Panc1 (cell line): Measurements from ENCODE around the gene TAX1BP1. TPM values are rescaled to one million over a fixed set of nuclear protein-coding genes. Genes with fewer than 3 reads are reported as not detected.

Experiments used
- ATAC-seq: fragments of 200-7000 bp; cut with Tn5 transposase; 2 replicates; pipeline ENCODE4 v1.9.1; 2020; ENCODE audit warnings: mild to moderate bottlenecking, moderate library complexity
- Bru-seq: library from RNA; stranded (reverse); fragments of 400-500 nt; gene quantifications from one replicate; lab custom pipeline; 2021; lab: Mats Ljungman, UMichigan
- BruChase-seq, 2 experiments: library from RNA; stranded (reverse); fragments of 400-500 nt; gene quantifications; one replicate each; lab custom pipeline; 2021; lab: Mats Ljungman, UMichigan
- BruUV-seq: library from RNA; stranded (reverse); fragments of 400-500 nt; replicated peaks from 2 replicates; lab custom pipeline; 2021; lab: Mats Ljungman, UMichigan
- CTCF ChIA-PET: fragments of 300-600 bp; sonication (Branson Sonifier 250); formaldehyde crosslinking; loops from one replicate; lab custom pipeline; 2022; ENCODE audit warnings: antibody characterized with exemption; lab: Charles Lee
- POLR2A ChIA-PET: fragments of 300-600 bp; sonication (Branson Sonifier 250); formaldehyde crosslinking; loops from one replicate; lab custom pipeline; 2022; ENCODE audit warnings: antibody characterized with exemption; lab: Charles Lee
- DNase-seq: peaks from one replicate; pipeline ENCODE4 v3.0.0-alpha.2; 2010; ENCODE audit warnings: low read depth, low spot score
- H3K27ac ChIP-seq: 2 replicates; pipeline ENCODE4 v1.5.1; 2011; ENCODE audit warnings: mild to moderate bottlenecking, low read length, inconsistent platforms
- H3K27me3 ChIP-seq: fragments of 200-500 bp; sonication (Bioruptor generic); 2 replicates; pipeline ENCODE4 v1.6.0; 2014; ENCODE audit warnings: low read length, inconsistent platforms; ENCODE audit not compliant: control insufficient read depth, insufficient read depth
- H3K36me3 ChIP-seq: fragments of 200-500 bp; sonication (Bioruptor generic); 2 replicates; pipeline ENCODE4 v1.5.1; 2014; ENCODE audit warnings: inconsistent platforms, mild to moderate bottlenecking, low read length, moderate library complexity; ENCODE audit not compliant: control insufficient read depth, insufficient read depth
- H3K4me1 ChIP-seq: 2 replicates; pipeline ENCODE4 v1.5.1; 2011; ENCODE audit warnings: inconsistent platforms, mild to moderate bottlenecking, low read length, moderate library complexity; ENCODE audit not compliant: control insufficient read depth, insufficient read depth
- H3K4me3 ChIP-seq, 2 experiments: 2 replicates each; pipeline ENCODE4 v1.5.1; 2011 to 2012; ENCODE audit warnings: low read depth in 2 of 2, low read length in 2 of 2, mild to moderate bottlenecking in 2 of 2, inconsistent platforms in 1 of 2, moderate library complexity in 1 of 2
- H3K9me3 ChIP-seq: fragments of 200-500 bp; sonication (Bioruptor generic); 2 replicates; pipeline ENCODE4 v1.5.1; 2014; ENCODE audit warnings: low read depth, mild to moderate bottlenecking, inconsistent platforms, low read length, moderate library complexity; ENCODE audit not compliant: control insufficient read depth, insufficient read depth
- CTCF ChIP-seq: fragments of 450-650 bp; IDR thresholded peaks from 2 replicates; pipeline ENCODE4 v1.5.1; 2017; ENCODE audit warnings: mild to moderate bottlenecking
- POLR2AphosphoS5 ChIP-seq: IDR thresholded peaks from 2 replicates; pipeline ENCODE4 v1.6.1; 2012; ENCODE audit warnings: mild to moderate bottlenecking, low read depth, low read length, moderate library complexity
- SIN3A ChIP-seq: IDR thresholded peaks from 2 replicates; pipeline ENCODE4 v1.6.1; 2012; ENCODE audit warnings: low read depth, mild to moderate bottlenecking, low read length, moderate library complexity, borderline replicate concordance; ENCODE audit not compliant: insufficient read depth
- TCF7L2 ChIP-seq: IDR thresholded peaks from 2 replicates; pipeline ENCODE4 v1.6.1; 2011; ENCODE audit warnings: mild to moderate bottlenecking, low read depth, low read length, inconsistent platforms
- in situ Hi-C: cut with HindIII; loops from 2 replicates; pipeline ENCODE4 v1.10.0; 2016; ENCODE audit warnings: low sequenced_read_pairs, low pct_unique_long_range_greater_than_20kb
- intact Hi-C: fragments of 100-400 bp; cut with micrococcal nuclease; formaldehyde crosslinking; loops from one replicate; pipeline ENCODE4 v1.10.0; 2022; ENCODE audit not compliant: unreplicated experiment
- long read RNA-seq: library from polyadenylated mRNA; unstranded; transcript quantifications from one replicate; pipeline ENCODE4 v2.0.0, GENCODE V29; 2021; ENCODE audit not compliant: unreplicated experiment
- polyA plus RNA-seq: library from polyadenylated mRNA; unstranded; fragments of >200 nt; gene quantifications from one replicate; pipeline ENCODE4 v1.2.1, GENCODE V29; 2012; ENCODE audit warnings: missing spikeins; ENCODE audit not compliant: insufficient read length
- total RNA-seq: library from RNA; stranded (reverse); gene quantifications from one replicate; pipeline ENCODE4 v1.2.1, GENCODE V29; 2021; ENCODE audit not compliant: unreplicated experiment
- TF ChIP-seq, protein P1 (sequence below), 2 experiments: IDR thresholded peaks; 2 replicates each; pipeline ENCODE4 v1.6.1; 2011 to 2012; ENCODE audit warnings: low read depth in 2 of 2, control low read depth in 1 of 2, low read length in 1 of 2, mild to moderate bottlenecking in 1 of 2, moderate library complexity in 1 of 2; ENCODE audit not compliant: insufficient read depth in 1 of 2

TAX1BP1 gene
- total RNA-seq (125 TPM), Bru-seq, nascent RNA (percentile 96 among the genes with signal in this experiment), BruChase-seq, experiment 1, labeled RNA remaining after a 2-hour chase (percentile 84 among the genes with signal in this experiment), BruChase-seq, experiment 2, labeled RNA remaining after a 6-hour chase (percentile 90 among the genes with signal in this experiment)
- polyA plus RNA-seq = 80.8 TPM
- long read RNA-seq, transcript TAX1BP1-201 (17 exons, 2,478 nt) = major isoform, 440 of 666 reads
- long read RNA-seq, transcript TAX1BP1-202 (17 exons, 2,892 nt) = minor isoform, 55 of 666 reads
- long read RNA-seq, partial matches to known transcripts = 104 of 666 reads
- long read RNA-seq, other reads (novel, unspliced or antisense) = 65 of 666 reads

DNA sequence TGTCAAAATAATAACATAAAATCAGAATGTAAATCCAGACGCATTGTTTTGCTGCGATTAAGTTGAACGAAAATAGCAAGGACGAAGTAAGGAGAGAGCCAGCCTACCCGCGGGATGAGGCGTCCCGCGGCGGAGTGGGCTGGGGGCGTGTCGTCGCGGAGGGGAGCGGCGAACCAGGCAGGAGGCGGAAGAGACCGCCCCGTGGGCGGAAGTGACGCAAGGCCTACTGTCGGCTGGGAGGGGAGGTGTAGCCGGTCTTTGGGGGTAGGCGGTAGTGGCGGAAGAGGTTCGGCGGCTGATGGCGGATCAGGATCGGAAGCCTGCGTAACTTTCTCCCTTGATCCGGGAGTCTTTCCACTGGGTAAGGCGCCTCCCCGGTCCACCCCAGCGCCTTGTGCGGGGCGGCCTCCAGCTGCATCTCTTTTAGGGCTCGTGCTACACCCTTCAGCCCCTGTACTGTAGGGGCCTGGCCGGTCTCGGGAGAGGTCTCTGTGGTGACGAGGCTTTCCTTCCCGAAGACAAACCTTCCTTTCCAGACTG, at the start of gene TAX1BP1:
TAX1BP1 (plus strand) TSS at position 254 of the 540 bp plus-strand sequence. CDS start 8,363 bp downstream, outside the sequence.
- Histone ChIP-seq H3K4me1 (peaks cover 30% of the 10 kb centered on the region), H3K9me3 (no peaks in the 10 kb centered on the region), H3K4me3 (peak within 1 kb of the TSS; percentile 97 to 99), H3K27ac (peak within 1 kb of the TSS; percentile 96), H3K36me3 (no peaks in the 10 kb centered on the region), H3K27me3 (no peaks in the 10 kb centered on the region)
- intact Hi-C loops = loop anchor here (5.0 to 10.0 kb wide), 2 partner anchors 78 to 355 kb away; partner anchors contain the start of gene HIBADH
- in situ Hi-C loops = no loop called here
- BruUV-seq = no TSS peak
- ATAC-seq = peak; percentile 96
- TF ChIP-seq TCF7L2 (no peak; the same call in 1 of the 2 replicates), POLR2AphosphoS5 (peak; percentile 90), SIN3A (peak; percentile 87; the same call in 1 of the 2 replicates)
- CTCF ChIA-PET = interaction anchor here (1.2 kb wide), 1 partner anchor 354 kb away, joined by 6 read pairs; no protein-coding TSS in a partner anchor
- POLR2A ChIA-PET = interaction anchor here (0.5 to 1.0 kb wide), 4 partner anchors 38 to 688 kb away, joined by 3 to 4 read pairs (median 3); no protein-coding TSS in a partner anchor
- DNase-seq = peak; percentile 72

DNA sequence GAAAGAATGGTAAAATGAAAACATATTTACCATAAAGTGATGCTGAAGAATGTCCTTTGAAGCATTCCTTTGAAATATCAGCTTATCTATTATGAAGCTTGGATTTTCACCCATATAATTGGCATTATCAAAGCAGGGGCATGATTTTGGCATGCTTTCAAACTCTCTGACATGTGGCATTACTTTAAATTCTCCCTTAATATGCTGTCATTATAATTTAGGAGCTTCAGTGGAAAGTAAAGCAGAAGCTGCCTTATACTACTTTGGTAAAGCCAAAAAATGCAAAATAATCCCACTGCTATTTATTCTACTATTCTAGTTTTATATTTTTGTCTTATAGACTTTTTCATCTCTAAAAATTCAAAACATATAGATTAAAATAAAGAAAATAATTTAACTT, 49.3 kb upstream of the TAX1BP1 start:
- in situ Hi-C loops = no loop called here
- TF ChIP-seq, protein P1, sequence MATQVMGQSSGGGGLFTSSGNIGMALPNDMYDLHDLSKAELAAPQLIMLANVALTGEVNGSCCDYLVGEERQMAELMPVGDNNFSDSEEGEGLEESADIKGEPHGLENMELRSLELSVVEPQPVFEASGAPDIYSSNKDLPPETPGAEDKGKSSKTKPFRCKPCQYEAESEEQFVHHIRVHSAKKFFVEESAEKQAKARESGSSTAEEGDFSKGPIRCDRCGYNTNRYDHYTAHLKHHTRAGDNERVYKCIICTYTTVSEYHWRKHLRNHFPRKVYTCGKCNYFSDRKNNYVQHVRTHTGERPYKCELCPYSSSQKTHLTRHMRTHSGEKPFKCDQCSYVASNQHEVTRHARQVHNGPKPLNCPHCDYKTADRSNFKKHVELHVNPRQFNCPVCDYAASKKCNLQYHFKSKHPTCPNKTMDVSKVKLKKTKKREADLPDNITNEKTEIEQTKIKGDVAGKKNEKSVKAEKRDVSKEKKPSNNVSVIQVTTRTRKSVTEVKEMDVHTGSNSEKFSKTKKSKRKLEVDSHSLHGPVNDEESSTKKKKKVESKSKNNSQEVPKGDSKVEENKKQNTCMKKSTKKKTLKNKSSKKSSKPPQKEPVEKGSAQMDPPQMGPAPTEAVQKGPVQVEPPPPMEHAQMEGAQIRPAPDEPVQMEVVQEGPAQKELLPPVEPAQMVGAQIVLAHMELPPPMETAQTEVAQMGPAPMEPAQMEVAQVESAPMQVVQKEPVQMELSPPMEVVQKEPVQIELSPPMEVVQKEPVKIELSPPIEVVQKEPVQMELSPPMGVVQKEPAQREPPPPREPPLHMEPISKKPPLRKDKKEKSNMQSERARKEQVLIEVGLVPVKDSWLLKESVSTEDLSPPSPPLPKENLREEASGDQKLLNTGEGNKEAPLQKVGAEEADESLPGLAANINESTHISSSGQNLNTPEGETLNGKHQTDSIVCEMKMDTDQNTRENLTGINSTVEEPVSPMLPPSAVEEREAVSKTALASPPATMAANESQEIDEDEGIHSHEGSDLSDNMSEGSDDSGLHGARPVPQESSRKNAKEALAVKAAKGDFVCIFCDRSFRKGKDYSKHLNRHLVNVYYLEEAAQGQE (IDR thresholded peaks at IDR 0.05; ENCODE audit: insufficient read depth in 1 of 2, low read depth in 2 of 2, low read length in 1 of 2) = no peak
- TF ChIP-seq TCF7L2 = no peak
- no peak for TF ChIP-seq SIN3A
- no peak for TF ChIP-seq POLR2AphosphoS5
- TF ChIP-seq CTCF = no peak
- Histone ChIP-seq H3K9me3 (no peaks in the 10 kb centered on the region), H3K27ac (no peak overlapping the region), H3K27me3 (no peaks in the 10 kb centered on the region), H3K4me1 (no peaks in the 10 kb centered on the region), H3K4me3 (no peak overlapping the region), H3K36me3 (no peaks in the 10 kb centered on the region)
- ChIA-PET POLR2A (no interaction called here), CTCF (interaction anchor here (0.7 kb wide), 1 partner anchor 54 kb away, joined by 3 read pairs; no protein-coding TSS in a partner anchor)
- intact Hi-C loops = loop anchor here (5.0 kb wide), 1 partner anchor 82 kb away; no protein-coding TSS in a partner anchor
- no TSS peak for BruUV-seq
- ATAC-seq (no peak), DNase-seq (no peak)
